Kidney (tissue), 14 donors: ENCODE results near the gene DNAJC21. TPM values are rescaled to one million over a fixed set of nuclear protein-coding genes. Genes with fewer than 3 reads are reported as not detected.

Experiments
- DNase-seq, 5 donors: peaks; one replicate each; pipeline ENCODE4 v3.0.0-alpha.2; 2013 to 2020
- FAIRE-seq: peaks from 2 replicates; lab custom pipeline; 2012; peaks lifted over from hg19 to GRCh38; lab: Jason Lieb, UNC
- H3K27ac ChIP-seq, 2 donors: one replicate each; pipeline ENCODE4 v1.7.0; 2013; ENCODE audit warnings: low read depth in 2 of 2, low read length in 2 of 2, inconsistent platforms in 1 of 2
- H3K27me3 ChIP-seq: one replicate; pipeline ENCODE4 v1.7.1; 2013; ENCODE audit warnings: low read length, inconsistent platforms; ENCODE audit not compliant: control insufficient read depth, insufficient read depth
- H3K36me3 ChIP-seq, 3 donors: one replicate each; pipeline versions ENCODE4 v1.7.0 to v1.7.1; 2013; ENCODE audit warnings: low read length in 3 of 3, control low read depth in 1 of 3, inconsistent platforms in 1 of 3; ENCODE audit not compliant: insufficient read depth in 3 of 3, control insufficient read depth in 2 of 3
- H3K4me1 ChIP-seq, 3 donors: one replicate each; pipeline versions ENCODE4 v1.7.0 to v1.7.1; 2013; ENCODE audit warnings: low read length in 3 of 3, inconsistent platforms in 1 of 3, low read depth in 1 of 3; ENCODE audit not compliant: control insufficient read depth in 2 of 3, insufficient read depth in 2 of 3
- H3K4me3 ChIP-seq, 3 donors: one replicate each; pipeline versions ENCODE4 v1.7.0 to v1.8.1; 2013; ENCODE audit warnings: low read length in 3 of 3, control low read depth in 1 of 3, inconsistent platforms in 1 of 3
- H3K9ac ChIP-seq, 3 donors: one replicate each; pipeline versions ENCODE4 v1.7.0 to v1.7.1; 2013; ENCODE audit warnings: low read length in 3 of 3, control low read depth in 1 of 3, inconsistent platforms in 1 of 3
- H3K9me3 ChIP-seq, 3 donors: one replicate each; pipeline versions ENCODE4 v1.7.0 to v1.7.1; 2013; ENCODE audit warnings: low read length in 3 of 3, control low read depth in 1 of 3, inconsistent platforms in 1 of 3; ENCODE audit not compliant: control insufficient read depth in 2 of 3, insufficient read depth in 1 of 3
- CTCF ChIP-seq: IDR thresholded peaks from 3 replicates; pipeline ENCODE4 v1.5.1; 2012; ENCODE audit warnings: mild to moderate bottlenecking, moderate library complexity, borderline replicate concordance; ENCODE audit not compliant: insufficient read depth; ENCODE audit errors: extremely low read depth
- intact Hi-C: fragments of 100-400 bp; cut with DNase I; formaldehyde crosslinking; loops from one replicate; pipeline ENCODE4 v1.11.1; 2022
- polyA plus RNA-seq: library from polyadenylated mRNA; stranded (reverse); fragments of 350-450 nt; fragmentation: Illumina TruSeq; extraction: RNeasy Lipid Tissue Mini Kit (QIAGEN cat#74804); gene quantifications from one replicate; pipeline ENCODE4 v1.2.3, GENCODE V29; 2014; ENCODE audit warnings: low read depth, low replicate concordance; ENCODE audit not compliant: insufficient read depth
- total RNA-seq: library from RNA; stranded (reverse); fragmentation: NEBNext Ultra II Directional; extraction: Animal tissue kit (Norgen Biotek cat#: 25700); gene quantifications from one replicate; pipeline ENCODE4 v1.2.1, GENCODE V29; 2021
- donor health status: control.
- donor health status: control.
- donor health status: control.
- donor health status: control.
- donor health status: control.
- donor health status: DM: yes; HTN: yes; CAD: no.
- donor health status: Normal renal cell carcinoma (clear cell type).

DNAJC21 gene
- total and polyA plus RNA-seq, 2 donors from 2014 or later: 24.5 to 45.0 TPM

DNA sequence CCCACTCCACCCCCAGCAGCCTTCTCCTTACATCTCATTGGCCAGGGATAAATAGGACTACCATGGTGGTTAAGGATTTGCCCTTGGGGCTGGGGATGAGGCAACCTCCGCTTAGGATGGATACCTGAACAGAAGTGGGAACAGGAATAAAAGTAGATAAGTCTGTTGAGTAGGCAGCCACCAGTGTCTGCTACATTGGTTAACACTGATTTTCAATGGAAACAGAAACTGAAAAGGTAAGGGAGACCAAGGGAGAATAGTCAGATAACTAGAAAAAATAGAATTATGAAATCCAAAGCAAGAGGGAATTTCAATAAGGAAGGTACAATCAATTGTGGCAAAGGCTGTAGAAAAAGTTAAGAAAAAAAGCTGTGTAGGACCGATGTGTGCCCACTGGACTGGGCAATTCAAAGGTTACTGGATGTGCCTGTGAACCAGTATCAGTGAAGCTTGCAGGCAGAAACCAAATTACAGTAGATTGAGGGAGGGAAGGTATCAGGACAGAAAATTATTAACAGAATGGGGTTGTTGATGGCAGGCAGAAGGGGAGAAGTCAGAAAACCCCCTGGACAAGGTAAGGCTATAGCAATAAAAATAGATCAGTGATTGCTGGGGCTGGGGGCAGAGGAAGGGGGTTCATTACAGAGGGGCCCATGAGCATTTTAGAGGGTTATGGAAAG, 48.7 kb downstream of the DNAJC21 start:
- no peak overlapping the region for H3K4me3 ChIP-seq
- DNase-seq: peak in 3 of 5 donors; percentile 20 to 65 (median 49)
- H3K27ac ChIP-seq: no peak overlapping the region
- TF ChIP-seq CTCF: no peak
- no peaks in the 10 kb centered on the region for H3K27me3 ChIP-seq
- H3K4me1 ChIP-seq: peaks cover 0 to 8% (median 0%) of the 10 kb centered on the region in 3 donors
- H3K9me3 ChIP-seq: no peaks in the 10 kb centered on the region
- H3K9ac ChIP-seq: no peak overlapping the region
- H3K36me3 ChIP-seq: no peaks in the 10 kb centered on the region
- intact Hi-C loops: no loop called here
- FAIRE-seq: no peak

DNA sequence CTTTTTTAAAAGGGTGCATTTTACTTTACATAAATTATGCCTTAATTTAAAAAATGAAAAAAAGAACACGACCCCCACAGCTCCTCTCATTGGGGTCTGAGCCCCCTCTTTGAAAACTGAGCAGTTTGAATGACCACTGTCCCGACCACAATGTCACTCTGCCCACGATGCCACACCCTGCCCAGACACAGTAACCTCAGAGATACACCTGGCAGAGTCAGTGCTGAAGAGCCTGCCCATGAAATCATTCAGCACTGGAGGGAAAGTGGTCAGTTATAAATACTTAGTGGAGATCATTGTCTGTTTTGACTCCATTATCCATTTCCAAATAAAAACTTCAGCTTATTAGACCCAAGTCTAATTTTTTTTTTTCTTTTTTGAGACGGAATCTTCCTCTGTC, 49.3 kb downstream of the DNAJC21 start:
- Histone ChIP-seq H3K27ac (peak overlapping the region; percentile 15 to 48), H3K4me3 (no peak overlapping the region), H3K4me1 (peaks cover 0 to 8% (median 0%) of the 10 kb centered on the region in 3 donors), H3K9me3 (no peaks in the 10 kb centered on the region), H3K36me3 (no peaks in the 10 kb centered on the region), H3K27me3 (no peaks in the 10 kb centered on the region), H3K9ac (no peak overlapping the region)
- no peak for TF ChIP-seq CTCF
- FAIRE-seq (no peak), DNase-seq (no peak)
- intact Hi-C loops: no loop called here

DNA sequence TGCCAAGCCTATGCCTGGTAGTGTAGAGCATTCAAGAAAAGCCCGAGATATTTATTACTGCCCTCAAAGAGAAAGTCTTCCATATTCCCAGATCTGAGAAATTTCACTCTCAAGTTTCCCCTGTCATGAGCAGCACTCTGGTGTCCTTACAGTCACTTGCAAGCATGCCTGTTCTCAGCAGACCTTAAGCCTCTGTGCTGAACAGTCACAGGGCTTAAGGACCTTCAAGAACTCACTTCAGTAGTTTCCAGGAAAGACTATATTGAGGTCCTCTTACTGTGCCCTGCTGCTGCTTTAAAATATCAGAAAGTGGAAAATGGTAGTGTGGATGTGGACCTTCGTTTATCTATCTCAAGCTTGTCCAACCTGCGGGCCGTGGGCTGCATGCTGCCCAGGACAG, 53.5 kb downstream of the DNAJC21 start:
- FAIRE-seq (no peak), DNase-seq (no peak)
- H3K27ac ChIP-seq: no peak overlapping the region
- TF ChIP-seq CTCF: no peak
- no peak overlapping the region for H3K4me3 ChIP-seq
- intact Hi-C loops: no loop called here
- H3K9ac ChIP-seq: no peak overlapping the region
- peaks cover 0 to 2% (median 0%) of the 10 kb centered on the region in 3 donors for H3K4me1 ChIP-seq
- no peaks in the 10 kb centered on the region for H3K36me3 ChIP-seq
- H3K9me3 ChIP-seq: peaks cover 0 to 20% (median 0%) of the 10 kb centered on the region in 3 donors
- no peaks in the 10 kb centered on the region for H3K27me3 ChIP-seq
